ENCODE results near the gene AKAP3. TPM values are rescaled to one million over a fixed set of nuclear protein-coding genes. Genes with fewer than 3 reads are reported as not detected.
A peak's percentile ranks its signal among the peaks of the same experiment; 100 is the strongest.

AKAP3 gene
- total RNA-seq: under 1 TPM; 0.71 to 0.86 TPM

- Mint-ChIP-seq H3K36me3 (no peaks in the 10 kb centered on the region), H3K4me3 (peak within 1 kb of the TSS; percentile 92), H3K27ac (peak within 1 kb of the TSS; percentile 88 to 95), H3K27me3 (peaks cover 0 to 5% of the 10 kb centered on the region in 2 donors), H3K9me3 (no peaks in the 10 kb centered on the region), H3K4me1 (ENCODE audit: low read depth in 2 of 2) (peaks cover 35 to 45% of the 10 kb centered on the region in 2 donors)
- peak; percentile 94 to 96 for ATAC-seq
- DNase-seq (ENCODE audit: low spot score): peak; percentile 81
Measured at GRCh38 chr12:4648501-4649357, at the start of gene AKAP3, which contains the start of gene NDUFA9. Gene AKAP3, minus strand, starts transcription at chr12:4649051. Its CDS starts 10,855 bp downstream, at chr12:4638196. Gene NDUFA9, plus strand, starts transcription at chr12:4649114. Its CDS starts 13 bp downstream, at chr12:4649127.

GRCh38 chr12:4690760-4691159, 41.9 kb upstream of the AKAP3 start:
- Mint-ChIP-seq H3K4me1 (ENCODE audit: low read depth in 2 of 2) (peaks cover 0 to 4% of the 10 kb centered on the region in 2 donors), H3K4me3 (no peak overlapping the region), H3K27me3 (no peaks in the 10 kb centered on the region), H3K27ac (no peak overlapping the region), H3K36me3 (peaks cover 16% of the 10 kb centered on the region), H3K9me3 (no peaks in the 10 kb centered on the region)
- no peak for ATAC-seq
- no peak for DNase-seq (ENCODE audit: low spot score)

- no peak for ATAC-seq
- Mint-ChIP-seq H3K4me3 (no peak overlapping the region), H3K36me3 (peaks cover 31% of the 10 kb centered on the region), H3K9me3 (no peaks in the 10 kb centered on the region), H3K27me3 (no peaks in the 10 kb centered on the region), H3K4me1 (ENCODE audit: low read depth in 2 of 2) (no peaks in the 10 kb centered on the region), H3K27ac (no peak overlapping the region)
- no peak for DNase-seq (ENCODE audit: low spot score)
Measured at GRCh38 chr12:4685317-4685716, 36.5 kb upstream of the AKAP3 start.

GRCh38 chr12:4681732-4682131, 32.9 kb upstream of the AKAP3 start:
- no peaks in the 10 kb centered on the region for H3K27me3 Mint-ChIP-seq

GRCh38 chr12:4679711-4680110, 30.9 kb upstream of the AKAP3 start:
- Mint-ChIP-seq H3K9me3 (no peaks in the 10 kb centered on the region), H3K27me3 (no peaks in the 10 kb centered on the region), H3K36me3 (peaks cover 23% of the 10 kb centered on the region), H3K27ac (no peak overlapping the region), H3K4me1 (ENCODE audit: low read depth in 2 of 2) (peaks cover 6 to 9% of the 10 kb centered on the region in 2 donors), H3K4me3 (no peak overlapping the region)
- DNase-seq (ENCODE audit: low spot score) (no peak), ATAC-seq (no peak)

More at GRCh38 chr12:4681732-4682131, 32.9 kb upstream of the AKAP3 start:
- Mint-ChIP-seq H3K36me3 (peaks cover 37% of the 10 kb centered on the region), H3K9me3 (no peaks in the 10 kb centered on the region), H3K4me1 (ENCODE audit: low read depth in 2 of 2) (peaks cover 2 to 4% of the 10 kb centered on the region in 2 donors), H3K27ac (no peak overlapping the region), H3K4me3 (no peak overlapping the region)
- ATAC-seq (no peak), DNase-seq (ENCODE audit: low spot score) (no peak)

- H3K4me1 Mint-ChIP-seq (ENCODE audit: low read depth in 2 of 2): peaks cover 0 to 7% of the 10 kb centered on the region in 2 donors
- H3K9me3 Mint-ChIP-seq: no peaks in the 10 kb centered on the region
- no peak for ATAC-seq
- H3K27ac Mint-ChIP-seq: no peak overlapping the region
- DNase-seq (ENCODE audit: low spot score): no peak
- no peaks in the 10 kb centered on the region for H3K27me3 Mint-ChIP-seq
- no peak overlapping the region for H3K4me3 Mint-ChIP-seq
- H3K36me3 Mint-ChIP-seq: peaks cover 34% of the 10 kb centered on the region
Measured at GRCh38 chr12:4665236-4665635, 16.4 kb upstream of the AKAP3 start.

- peaks cover 26% of the 10 kb centered on the region for H3K36me3 Mint-ChIP-seq
Measured at GRCh38 chr12:4663971-4664505, 15.2 kb upstream of the AKAP3 start.

GRCh38 chr12:4653691-4654090, 4.8 kb upstream of the AKAP3 start:
- no peak for DNase-seq (ENCODE audit: low spot score)
- ATAC-seq: no peak
- no peaks in the 10 kb centered on the region for H3K27me3 Mint-ChIP-seq
- H3K27ac Mint-ChIP-seq: peak overlapping the region in 1 of 2 donors; percentile 44
- no peaks in the 10 kb centered on the region for H3K9me3 Mint-ChIP-seq
- H3K36me3 Mint-ChIP-seq: peaks cover 14% of the 10 kb centered on the region
- no peak overlapping the region for H3K4me3 Mint-ChIP-seq
- peaks cover 32 to 35% of the 10 kb centered on the region in 2 donors for H3K4me1 Mint-ChIP-seq (ENCODE audit: low read depth in 2 of 2)

More at GRCh38 chr12:4663971-4664505, 15.2 kb upstream of the AKAP3 start:
- Mint-ChIP-seq H3K4me1 (ENCODE audit: low read depth in 2 of 2) (peaks cover 0 to 7% of the 10 kb centered on the region in 2 donors), H3K9me3 (no peaks in the 10 kb centered on the region), H3K27me3 (no peaks in the 10 kb centered on the region), H3K27ac (no peak overlapping the region), H3K4me3 (no peak overlapping the region)
- ATAC-seq (no peak), DNase-seq (ENCODE audit: low spot score) (no peak)

- no peaks in the 10 kb centered on the region for H3K27me3 Mint-ChIP-seq
- no peaks in the 10 kb centered on the region for H3K9me3 Mint-ChIP-seq
- peak overlapping the region in 1 of 2 donors; percentile 44 for H3K27ac Mint-ChIP-seq
- H3K4me1 Mint-ChIP-seq (ENCODE audit: low read depth in 2 of 2): peaks cover 33 to 37% of the 10 kb centered on the region in 2 donors
- DNase-seq (ENCODE audit: low spot score): no peak
- no peak for ATAC-seq
- H3K4me3 Mint-ChIP-seq: no peak overlapping the region
- H3K36me3 Mint-ChIP-seq: peaks cover 14% of the 10 kb centered on the region
Measured at GRCh38 chr12:4653257-4653656, 4.4 kb upstream of the AKAP3 start.

- Mint-ChIP-seq H3K9me3 (no peaks in the 10 kb centered on the region), H3K27me3 (peaks cover 0 to 5% of the 10 kb centered on the region in 2 donors), H3K4me1 (ENCODE audit: low read depth in 2 of 2) (peaks cover 38 to 45% of the 10 kb centered on the region in 2 donors), H3K36me3 (no peaks in the 10 kb centered on the region), H3K27ac (peak overlapping the region; percentile 88 to 95), H3K4me3 (peak overlapping the region; percentile 92)
- no peak for ATAC-seq
- DNase-seq (ENCODE audit: low spot score): no peak
Measured at GRCh38 chr12:4649358-4649661, 459 bp upstream of the AKAP3 start.

GRCh38 chr12:4648104-4648500, 749 bp downstream of the AKAP3 start:
- H3K36me3 Mint-ChIP-seq: no peaks in the 10 kb centered on the region
- ATAC-seq: no peak
- peaks cover 0 to 5% of the 10 kb centered on the region in 2 donors for H3K27me3 Mint-ChIP-seq
- peak overlapping the region; percentile 92 for H3K4me3 Mint-ChIP-seq
- no peaks in the 10 kb centered on the region for H3K9me3 Mint-ChIP-seq
- no peak for DNase-seq (ENCODE audit: low spot score)
- H3K4me1 Mint-ChIP-seq (ENCODE audit: low read depth in 2 of 2): peaks cover 34 to 45% of the 10 kb centered on the region in 2 donors
- H3K27ac Mint-ChIP-seq: peak overlapping the region; percentile 88 to 95

GRCh38 chr12:4645023-4645422, 3.8 kb downstream of the AKAP3 start:
- DNase-seq (ENCODE audit: low spot score) (no peak), ATAC-seq (no peak)
- H3K9me3 Mint-ChIP-seq: no peaks in the 10 kb centered on the region
- H3K4me3 Mint-ChIP-seq: no peak overlapping the region
- peaks cover 5 to 14% of the 10 kb centered on the region in 2 donors for H3K27me3 Mint-ChIP-seq
- H3K4me1 Mint-ChIP-seq (ENCODE audit: low read depth in 2 of 2): peaks cover 17 to 23% of the 10 kb centered on the region in 2 donors
- H3K27ac Mint-ChIP-seq: no peak overlapping the region
- no peaks in the 10 kb centered on the region for H3K36me3 Mint-ChIP-seq

GRCh38 chr12:4643747-4644146, 5.1 kb downstream of the AKAP3 start:
- ATAC-seq (no peak), DNase-seq (ENCODE audit: low spot score) (no peak)
- Mint-ChIP-seq H3K27me3 (peaks cover 9 to 19% of the 10 kb centered on the region in 2 donors), H3K9me3 (no peaks in the 10 kb centered on the region), H3K27ac (no peak overlapping the region), H3K36me3 (no peaks in the 10 kb centered on the region), H3K4me1 (ENCODE audit: low read depth in 2 of 2) (peaks cover 6 to 13% of the 10 kb centered on the region in 2 donors), H3K4me3 (no peak overlapping the region)

GRCh38 chr12:4630262-4630661, 18.6 kb downstream of the AKAP3 start:
- H3K4me3 Mint-ChIP-seq: no peak overlapping the region
- DNase-seq (ENCODE audit: low spot score) (no peak), ATAC-seq (no peak)
- H3K27ac Mint-ChIP-seq: no peak overlapping the region
- no peaks in the 10 kb centered on the region for H3K36me3 Mint-ChIP-seq
- no peaks in the 10 kb centered on the region for H3K9me3 Mint-ChIP-seq
- no peaks in the 10 kb centered on the region for H3K4me1 Mint-ChIP-seq (ENCODE audit: low read depth in 2 of 2)
- H3K27me3 Mint-ChIP-seq: peaks cover 19 to 31% of the 10 kb centered on the region in 2 donors

Data from natural killer cell treated with Interleukin-12 subunit alpha and Interleukin-12 subunit beta and Interleukin-15 and Interleukin-18, amount 100 ng/mL, for 72 hours (primary cell).